Loucy (cell line): ENCODE results near the gene CCDC91.

Source experiments
- H2AFZ ChIP-seq: fragments of 200-600 bp; sonication (generic); 2 replicates; pipeline ENCODE4 v1.6.0; 2016; ENCODE audit warnings: antibody characterized with exemption, mild to moderate bottlenecking, low read length, moderate library complexity
- H3F3A ChIP-seq: fragments of 200-600 bp; 2 replicates; pipeline ENCODE4 v1.6.0; 2016; ENCODE audit warnings: antibody characterized with exemption, low read depth, mild to moderate bottlenecking
- H3K27me3 ChIP-seq: fragments of 200-600 bp; sonication (generic); 2 replicates; pipeline ENCODE4 v1.6.1; 2014; ENCODE audit warnings: low read length, mild to moderate bottlenecking; ENCODE audit not compliant: insufficient read depth, poor library complexity, severe bottlenecking
- H3K36me3 ChIP-seq: fragments of 200-600 bp; sonication (generic); 2 replicates; pipeline ENCODE4 v1.6.1; 2016; ENCODE audit warnings: low read length; ENCODE audit not compliant: insufficient read depth
- H3K4me1 ChIP-seq: fragments of 200-600 bp; sonication (generic); 2 replicates; pipeline ENCODE4 v1.5.1; 2014; ENCODE audit warnings: low read length, mild to moderate bottlenecking; ENCODE audit not compliant: insufficient read depth, poor library complexity, severe bottlenecking
- H3K4me2 ChIP-seq: fragments of 200-600 bp; sonication (generic); 2 replicates; pipeline ENCODE4 v1.6.0; 2014; ENCODE audit warnings: antibody characterized with exemption, low read length, low read depth, mild to moderate bottlenecking; ENCODE audit not compliant: poor library complexity, severe bottlenecking
- H3K4me3 ChIP-seq: fragments of 200-600 bp; sonication (generic); 2 replicates; pipeline ENCODE4 v1.5.1; 2014; ENCODE audit warnings: low read length, mild to moderate bottlenecking, mixed read lengths; ENCODE audit not compliant: poor library complexity, severe bottlenecking
- H3K79me2 ChIP-seq: fragments of 200-600 bp; sonication (generic); 2 replicates; pipeline ENCODE4 v1.6.1; 2014; ENCODE audit warnings: low read length; ENCODE audit not compliant: insufficient read depth
- H3K9ac ChIP-seq: fragments of 200-600 bp; sonication (generic); 2 replicates; pipeline ENCODE4 v1.6.0; 2014; ENCODE audit warnings: mild to moderate bottlenecking, low read depth, low read length, moderate library complexity; ENCODE audit not compliant: poor library complexity, severe bottlenecking
- H3K9me2 ChIP-seq: fragments of 200-600 bp; sonication (generic); replicated peaks from 2 replicates; pipeline ENCODE4 v1.6.1; 2016; ENCODE audit warnings: low read depth, low read length, mixed read lengths
- H3K9me3 ChIP-seq: fragments of 200-600 bp; sonication (generic); 2 replicates; pipeline ENCODE4 v1.6.1; 2014; ENCODE audit warnings: mild to moderate bottlenecking, antibody characterized with exemption, low read length, low read depth; ENCODE audit not compliant: insufficient read depth
- H4K20me1 ChIP-seq: fragments of 200-600 bp; sonication (generic); 2 replicates; pipeline ENCODE4 v1.6.0; 2014; ENCODE audit warnings: antibody characterized with exemption, low read length, mild to moderate bottlenecking; ENCODE audit not compliant: insufficient read depth, poor library complexity, severe bottlenecking
- CTCF ChIP-seq: fragments of 200-600 bp; sonication (generic); conservative IDR thresholded peaks from 2 replicates; pipeline ENCODE4 v1.5.1; 2014; ENCODE audit warnings: mild to moderate bottlenecking, antibody characterized with exemption, low read length
- EZH2phosphoT487 ChIP-seq: fragments of 200-600 bp; IDR thresholded peaks from 2 replicates; pipeline ENCODE4 v1.6.1; 2018; ENCODE audit warnings: antibody characterized with exemption, mild to moderate bottlenecking, moderate library complexity, borderline replicate concordance

CCDC91 gene

GRCh38 chr12:28443337-28443736 lies 253.1 kb downstream of the CCDC91 start:
- Histone ChIP-seq H3K36me3 (no peaks in the 10 kb centered on the region), H3K9me3 (no peaks in the 10 kb centered on the region), H3K4me2 (no peak overlapping the region)

GRCh38 chr12:28446031-28446430 lies 255.8 kb downstream of the CCDC91 start:
- Histone ChIP-seq H3F3A (no peaks in the 10 kb centered on the region), H3K9me3 (no peaks in the 10 kb centered on the region), H3K4me3 (no peak overlapping the region), H3K36me3 (no peaks in the 10 kb centered on the region), H3K27me3 (no peaks in the 10 kb centered on the region), H3K9ac (no peak overlapping the region), H4K20me1 (no peaks in the 10 kb centered on the region), H2AFZ (no peak overlapping the region), H3K79me2 (no peaks in the 10 kb centered on the region), H3K9me2 (no peaks in the 10 kb centered on the region), H3K4me1 (no peaks in the 10 kb centered on the region), H3K4me2 (no peak overlapping the region)
- no peak for TF ChIP-seq CTCF
- TF ChIP-seq EZH2phosphoT487 = no peak

More at GRCh38 chr12:28443337-28443736, 253.1 kb downstream of the CCDC91 start:
- no peak overlapping the region for H2AFZ ChIP-seq
- H3K27me3 ChIP-seq = no peaks in the 10 kb centered on the region
- H3K9ac ChIP-seq = no peak overlapping the region
- no peaks in the 10 kb centered on the region for H3K79me2 ChIP-seq
- no peaks in the 10 kb centered on the region for H3K9me2 ChIP-seq
- no peaks in the 10 kb centered on the region for H3F3A ChIP-seq
- TF ChIP-seq CTCF (no peak), EZH2phosphoT487 (no peak)
- H3K4me3 ChIP-seq = no peak overlapping the region
- no peaks in the 10 kb centered on the region for H4K20me1 ChIP-seq
- no peaks in the 10 kb centered on the region for H3K4me1 ChIP-seq

GRCh38 chr12:28453686-28454085 lies 263.4 kb downstream of the CCDC91 start:
- H3K4me2 ChIP-seq = no peak overlapping the region
- no peaks in the 10 kb centered on the region for H4K20me1 ChIP-seq
- H3K9ac ChIP-seq = no peak overlapping the region
- H3K4me1 ChIP-seq = peaks cover 9% of the 10 kb centered on the region
- H3K4me3 ChIP-seq = no peak overlapping the region
- H3K9me2 ChIP-seq = no peaks in the 10 kb centered on the region
- TF ChIP-seq EZH2phosphoT487 (no peak), CTCF (no peak)
- no peak overlapping the region for H2AFZ ChIP-seq
- H3K9me3 ChIP-seq = no peaks in the 10 kb centered on the region
- H3K27me3 ChIP-seq = no peaks in the 10 kb centered on the region
- H3F3A ChIP-seq = no peaks in the 10 kb centered on the region
- no peaks in the 10 kb centered on the region for H3K79me2 ChIP-seq
- peaks cover 11% of the 10 kb centered on the region; the same call in 1 of the 2 replicates for H3K36me3 ChIP-seq
